ENCODE results near the gene DGCR6L. TPM values are rescaled to one million over a fixed set of nuclear protein-coding genes. Genes with fewer than 3 reads are reported as not detected.
"Not testable (repeated sequence)": the region's sequence is repeated elsewhere in the genome, so short reads cannot be mapped to it uniquely, and the experiment has no call there.

DGCR6L gene
- total RNA-seq, 2 donors from 2014 or later = 23.3 to 31.8 TPM

- not testable (repeated sequence) for H3K27ac Mint-ChIP-seq; H3K4me1 Mint-ChIP-seq (ENCODE audit: low read depth); H3K27me3 Mint-ChIP-seq (ENCODE audit: low read depth); H3K9me3 Mint-ChIP-seq; DNase-seq; ATAC-seq (replicated peaks in 1 of 2); H3K36me3 Mint-ChIP-seq (ENCODE audit: insufficient read depth in 2 of 2); H3K4me3 Mint-ChIP-seq
Measured at GRCh38 chr22:20289182-20290044, 30.4 kb downstream of the DGCR6L start.

DNA sequence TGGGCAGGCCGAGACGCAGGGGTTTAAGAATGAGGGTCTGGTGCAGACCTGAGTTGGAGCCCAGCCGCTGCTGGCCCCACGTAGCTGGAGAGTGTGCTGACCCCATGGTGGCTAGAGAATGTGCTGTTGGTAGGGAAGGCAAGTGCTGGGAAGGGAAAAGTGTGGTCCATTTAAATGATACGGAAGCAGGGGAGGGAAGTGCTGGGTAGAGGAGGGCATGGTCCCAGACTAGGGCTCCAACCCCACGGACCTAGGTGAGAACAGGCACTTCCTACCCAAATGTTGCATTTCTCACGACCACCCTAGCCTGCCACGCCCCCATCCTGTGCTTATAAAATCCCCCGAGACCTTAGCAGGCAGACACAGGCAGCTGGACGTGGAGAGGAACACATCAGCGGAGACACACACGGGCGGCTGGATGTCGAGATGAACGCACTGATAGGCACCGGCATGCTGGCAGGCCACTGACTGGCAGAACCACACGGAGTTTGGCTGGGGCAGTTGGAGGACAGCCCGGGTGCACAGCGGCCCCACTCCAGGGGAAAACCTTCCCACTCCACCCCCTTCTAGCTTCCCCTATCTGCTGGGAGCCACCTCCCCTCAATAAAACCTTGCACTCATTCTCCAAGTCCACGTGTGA lies 33.0 kb downstream of the DGCR6L start:
- not testable (repeated sequence) for H3K9me3 Mint-ChIP-seq; H3K27me3 Mint-ChIP-seq (ENCODE audit: low read depth); H3K4me1 Mint-ChIP-seq (ENCODE audit: low read depth); ATAC-seq (replicated peaks in 1 of 2); H3K36me3 Mint-ChIP-seq (ENCODE audit: insufficient read depth in 2 of 2); H3K4me3 Mint-ChIP-seq; H3K27ac Mint-ChIP-seq; DNase-seq

DNA sequence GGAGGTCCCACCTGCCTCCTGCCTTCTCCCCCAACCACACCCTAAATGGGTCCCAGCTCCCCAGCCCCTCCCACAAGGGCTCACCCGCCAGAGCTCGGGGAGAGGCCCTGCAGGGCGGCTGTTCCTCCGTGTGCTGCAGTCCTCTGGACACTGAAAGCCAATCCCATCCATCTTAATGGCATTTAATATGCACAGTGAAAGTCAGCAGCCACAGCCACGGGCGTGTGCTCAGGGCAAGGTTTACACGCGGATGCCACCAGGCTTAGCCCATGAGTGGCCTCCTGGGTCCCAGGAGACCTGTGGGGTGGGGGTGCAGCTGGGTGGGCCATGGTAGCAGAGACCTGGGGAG lies 33.6 kb downstream of the DGCR6L start:
- not testable (repeated sequence) for DNase-seq; H3K9me3 Mint-ChIP-seq; H3K4me1 Mint-ChIP-seq (ENCODE audit: low read depth); H3K4me3 Mint-ChIP-seq; H3K27me3 Mint-ChIP-seq (ENCODE audit: low read depth); ATAC-seq (replicated peaks in 1 of 2); H3K36me3 Mint-ChIP-seq (ENCODE audit: insufficient read depth in 2 of 2); H3K27ac Mint-ChIP-seq

GRCh38 chr22:20285473-20286311 lies 34.2 kb downstream of the DGCR6L start:
- DNase-seq = peak; percentile 72 to 80
- not testable (repeated sequence) for H3K4me1 Mint-ChIP-seq (ENCODE audit: low read depth); H3K9me3 Mint-ChIP-seq; H3K4me3 Mint-ChIP-seq; H3K27me3 Mint-ChIP-seq (ENCODE audit: low read depth); H3K36me3 Mint-ChIP-seq (ENCODE audit: insufficient read depth in 2 of 2); H3K27ac Mint-ChIP-seq
- ATAC-seq (replicated peaks in 1 of 2) = peak; percentile 80 to 82

- Mint-ChIP-seq H3K4me3 (no peak overlapping the region), H3K4me1 (ENCODE audit: low read depth) (no peaks in the 10 kb centered on the region), H3K36me3 (ENCODE audit: insufficient read depth in 2 of 2) (no peaks in the 10 kb centered on the region), H3K9me3 (no peaks in the 10 kb centered on the region), H3K27ac (no peak overlapping the region), H3K27me3 (ENCODE audit: low read depth) (no peaks in the 10 kb centered on the region)
- DNase-seq (no peak), ATAC-seq (replicated peaks in 1 of 2) (no peak)
Measured at GRCh38 chr22:20284471-20285086, 35.3 kb downstream of the DGCR6L start.

- no peaks in the 10 kb centered on the region for H3K9me3 Mint-ChIP-seq
- H3K27me3 Mint-ChIP-seq (ENCODE audit: low read depth) = no peaks in the 10 kb centered on the region
- H3K27ac Mint-ChIP-seq = no peak overlapping the region
- ATAC-seq (replicated peaks in 1 of 2) (no peak), DNase-seq (no peak)
- H3K4me3 Mint-ChIP-seq = no peak overlapping the region
- no peaks in the 10 kb centered on the region for H3K4me1 Mint-ChIP-seq (ENCODE audit: low read depth)
- no peaks in the 10 kb centered on the region for H3K36me3 Mint-ChIP-seq (ENCODE audit: insufficient read depth in 2 of 2)
Measured at GRCh38 chr22:20283674-20284066, 36.2 kb downstream of the DGCR6L start.

DNA sequence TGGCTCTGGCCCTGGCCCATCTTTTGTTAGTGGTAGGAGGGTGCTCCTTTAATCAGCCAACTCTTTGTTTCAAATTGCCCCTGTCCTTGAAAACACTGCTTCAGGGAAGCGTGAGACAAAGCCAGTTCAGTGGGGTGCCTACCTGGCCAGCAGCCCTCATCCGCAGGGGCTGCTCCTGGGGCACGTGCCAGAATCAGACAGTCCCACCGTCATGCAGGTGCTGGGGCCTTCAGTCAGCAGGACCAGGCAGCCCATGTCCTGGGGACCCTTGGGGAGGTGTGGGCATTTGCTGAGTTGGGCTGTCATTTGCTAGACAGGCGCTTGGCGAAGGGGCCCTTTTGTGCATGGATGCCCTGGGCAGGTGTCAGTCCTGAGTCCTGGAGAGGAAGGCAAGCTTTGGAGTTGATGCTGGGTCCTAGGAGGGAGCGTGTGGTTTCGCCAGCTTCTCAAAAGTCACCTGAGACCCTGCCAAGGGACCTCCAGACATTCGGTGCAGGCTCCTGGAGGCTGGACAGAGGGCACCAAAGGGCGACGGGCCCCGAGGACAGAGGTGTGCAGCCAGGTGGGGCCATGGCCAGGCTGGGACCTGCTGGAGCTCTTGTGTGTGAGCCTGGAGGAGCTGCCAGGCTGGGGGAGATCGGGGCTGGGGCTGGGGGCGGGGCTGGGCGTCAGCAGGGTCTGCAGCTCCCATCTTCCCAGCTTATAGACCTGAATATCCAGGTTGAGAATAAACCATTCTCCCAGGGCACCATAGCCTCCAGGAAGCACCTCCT lies 36.8 kb downstream of the DGCR6L start:
- Mint-ChIP-seq H3K27me3 (ENCODE audit: low read depth) (no peaks in the 10 kb centered on the region), H3K4me1 (ENCODE audit: low read depth) (no peaks in the 10 kb centered on the region), H3K27ac (no peak overlapping the region), H3K4me3 (no peak overlapping the region), H3K36me3 (ENCODE audit: insufficient read depth in 2 of 2) (no peaks in the 10 kb centered on the region), H3K9me3 (no peaks in the 10 kb centered on the region)
- ATAC-seq (replicated peaks in 1 of 2) (no peak), DNase-seq (no peak)

DNA sequence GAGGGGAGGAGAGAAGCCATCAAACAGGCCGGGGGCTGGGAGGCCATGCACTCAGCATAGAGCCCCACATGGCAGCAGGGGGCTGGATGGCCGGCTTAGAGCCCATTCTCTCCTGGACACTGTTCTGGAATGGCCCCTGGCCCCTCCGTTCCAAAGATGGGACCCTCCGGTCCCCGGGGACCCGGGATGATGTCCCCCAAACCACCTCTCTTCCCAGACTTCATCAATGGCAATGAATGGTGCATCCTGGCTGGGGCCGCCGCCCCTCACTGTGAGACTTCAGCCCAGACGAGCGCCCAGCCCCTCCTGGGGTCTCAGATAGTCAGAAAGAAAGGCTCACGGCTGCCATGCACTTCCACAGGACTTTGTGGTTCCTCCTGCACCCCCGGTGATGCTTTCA lies 38.0 kb downstream of the DGCR6L start:
- Mint-ChIP-seq H3K36me3 (ENCODE audit: insufficient read depth in 2 of 2) (no peaks in the 10 kb centered on the region), H3K9me3 (no peaks in the 10 kb centered on the region), H3K27me3 (ENCODE audit: low read depth) (no peaks in the 10 kb centered on the region), H3K27ac (no peak overlapping the region), H3K4me1 (ENCODE audit: low read depth) (no peaks in the 10 kb centered on the region), H3K4me3 (no peak overlapping the region)
- ATAC-seq (replicated peaks in 1 of 2) (no peak), DNase-seq (no peak)

DNA sequence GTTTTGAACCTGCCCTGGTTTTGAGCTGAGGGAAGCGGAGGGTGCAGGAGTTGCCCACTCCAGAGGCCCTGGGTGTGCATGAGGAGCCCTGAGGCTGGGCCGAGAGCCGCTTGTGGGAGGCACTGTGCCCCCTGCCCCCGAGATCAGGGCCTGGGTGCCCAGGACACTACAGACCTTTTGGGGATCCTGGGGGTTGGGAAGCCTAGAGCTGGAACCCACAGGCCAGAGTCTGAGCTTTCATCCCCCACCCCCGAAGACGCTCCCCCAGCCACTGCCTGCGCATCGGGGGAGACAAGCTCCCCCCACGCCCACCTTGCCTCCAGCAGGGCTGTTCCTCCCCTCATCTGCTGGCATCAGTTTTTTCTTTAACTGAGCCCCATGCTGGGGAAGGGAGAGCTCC lies 38.4 kb downstream of the DGCR6L start:
- not testable (repeated sequence) for H3K9me3 Mint-ChIP-seq; DNase-seq; H3K4me3 Mint-ChIP-seq; H3K4me1 Mint-ChIP-seq (ENCODE audit: low read depth); H3K27me3 Mint-ChIP-seq (ENCODE audit: low read depth); ATAC-seq (replicated peaks in 1 of 2); H3K36me3 Mint-ChIP-seq (ENCODE audit: insufficient read depth in 2 of 2); H3K27ac Mint-ChIP-seq

DNA sequence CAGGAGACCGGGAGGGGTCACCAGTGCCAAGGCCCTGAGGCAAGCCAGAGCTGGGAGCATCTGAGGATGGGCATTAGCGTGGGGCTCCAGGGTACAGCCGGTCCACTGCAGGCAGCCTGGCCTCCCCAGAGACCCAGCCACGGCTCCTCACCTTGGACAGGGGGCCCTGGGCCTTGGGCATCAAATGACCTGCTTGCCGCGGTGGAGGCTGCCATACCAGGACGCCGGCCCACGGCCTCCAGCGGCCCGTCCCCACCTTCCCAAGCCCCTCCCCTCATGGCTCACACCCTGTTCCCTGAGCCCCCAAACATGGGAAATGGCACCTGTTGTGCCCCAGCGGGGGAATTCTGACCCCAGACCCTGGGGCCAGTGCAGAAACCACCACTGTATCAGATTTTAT lies 39.0 kb downstream of the DGCR6L start:
- Mint-ChIP-seq H3K27me3 (ENCODE audit: low read depth) (no peaks in the 10 kb centered on the region), H3K36me3 (ENCODE audit: insufficient read depth in 2 of 2) (no peaks in the 10 kb centered on the region), H3K4me1 (ENCODE audit: low read depth) (no peaks in the 10 kb centered on the region), H3K4me3 (no peak overlapping the region), H3K27ac (no peak overlapping the region), H3K9me3 (no peaks in the 10 kb centered on the region)
- DNase-seq (no peak), ATAC-seq (replicated peaks in 1 of 2) (no peak)

- not testable (repeated sequence) for H3K4me3 Mint-ChIP-seq; H3K9me3 Mint-ChIP-seq; H3K27me3 Mint-ChIP-seq (ENCODE audit: low read depth); H3K4me1 Mint-ChIP-seq (ENCODE audit: low read depth); H3K36me3 Mint-ChIP-seq (ENCODE audit: insufficient read depth in 2 of 2); ATAC-seq (replicated peaks in 1 of 2); DNase-seq; H3K27ac Mint-ChIP-seq
Measured at GRCh38 chr22:20280163-20280562, 39.7 kb downstream of the DGCR6L start.

- no peak overlapping the region for H3K4me3 Mint-ChIP-seq
- no peak overlapping the region for H3K27ac Mint-ChIP-seq
- no peaks in the 10 kb centered on the region for H3K36me3 Mint-ChIP-seq (ENCODE audit: insufficient read depth in 2 of 2)
- peak; percentile 23 to 61 for ATAC-seq (replicated peaks in 1 of 2)
- no peaks in the 10 kb centered on the region for H3K27me3 Mint-ChIP-seq (ENCODE audit: low read depth)
- H3K4me1 Mint-ChIP-seq (ENCODE audit: low read depth) = no peaks in the 10 kb centered on the region
- H3K9me3 Mint-ChIP-seq = no peaks in the 10 kb centered on the region
- DNase-seq = peak in 1 of 2 donors; percentile 12
Measured at GRCh38 chr22:20279662-20280134, 40.2 kb downstream of the DGCR6L start.

Measured in activated T-cell treated with anti-CD3 and anti-CD28 coated beads, Interleukin-2, amount 50 U/mL, for 72 hours (primary cell).